PC-9 (cell line): ENCODE results near the gene GZMB. TPM values are rescaled to one million over a fixed set of nuclear protein-coding genes. Genes with fewer than 3 reads are reported as not detected.

ENCODE experiments used
- BruUV-seq: library from RNA; stranded (reverse); fragments of 400-500 nt; replicated peaks from 2 replicates; lab custom pipeline; 2021; lab: Mats Ljungman, UMichigan
- CTCF ChIA-PET: fragments of 300-600 bp; sonication (Branson Sonifier 250); formaldehyde crosslinking; loops from one replicate; lab custom pipeline; 2022; ENCODE audit warnings: antibody characterized with exemption; lab: Charles Lee
- POLR2A ChIA-PET: fragments of 300-600 bp; sonication (Branson Sonifier 250); formaldehyde crosslinking; loops from one replicate; lab custom pipeline; 2022; ENCODE audit warnings: antibody characterized with exemption; ENCODE audit not compliant: unreplicated experiment; lab: Charles Lee
- DNase-seq, 2 experiments: peaks; one replicate each; pipeline versions ENCODE4 v3.0.0 to v3.0.0-alpha.2; 2015 to 2022; ENCODE audit warnings: mixed read lengths in 1 of 2
- H2AFZ ChIP-seq: fragments of 200-600 bp; sonication (generic); 2 replicates; pipeline ENCODE4 v1.8.1; 2017; ENCODE audit warnings: antibody characterized with exemption
- H3F3A ChIP-seq: fragments of 200-600 bp; sonication (generic); 2 replicates; pipeline ENCODE4 v1.8.1; 2017; ENCODE audit warnings: antibody characterized with exemption, mild to moderate bottlenecking, low read depth; ENCODE audit not compliant: insufficient read depth
- H3K27ac ChIP-seq: fragments of 200-600 bp; sonication (generic); 2 replicates; pipeline ENCODE4 v1.6.1; 2016; ENCODE audit warnings: mixed run types
- H3K27me3 ChIP-seq: fragments of 200-600 bp; sonication (generic); 2 replicates; pipeline ENCODE4 v1.6.1; 2016; ENCODE audit warnings: low read depth, mixed run types; ENCODE audit not compliant: insufficient read depth
- H3K36me3 ChIP-seq: fragments of 200-600 bp; sonication (generic); 2 replicates; pipeline ENCODE4 v1.6.1; 2016; ENCODE audit warnings: low read depth, mixed run types
- H3K4me1 ChIP-seq: fragments of 200-600 bp; sonication (generic); replicated peaks from 2 replicates; pipeline ENCODE4 v1.6.1; 2016; ENCODE audit warnings: mixed run types; ENCODE audit not compliant: insufficient read depth
- H3K4me2 ChIP-seq: fragments of 200-600 bp; sonication (generic); 2 replicates; pipeline ENCODE4 v1.6.1; 2017; ENCODE audit warnings: mixed run types
- H3K4me3 ChIP-seq: fragments of 200-600 bp; sonication (generic); 2 replicates; pipeline ENCODE4 v1.6.1; 2016; ENCODE audit warnings: mixed run types
- H3K79me2 ChIP-seq: fragments of 200-600 bp; sonication (generic); 2 replicates; pipeline ENCODE4 v1.6.1; 2017; ENCODE audit warnings: low read depth, mixed run types
- H3K9me2 ChIP-seq: fragments of 200-600 bp; sonication (generic); 2 replicates; pipeline ENCODE4 v1.8.1; 2017; ENCODE audit warnings: mild to moderate bottlenecking; ENCODE audit not compliant: insufficient read depth
- H3K9me3 ChIP-seq: fragments of 200-600 bp; sonication (generic); 2 replicates; pipeline ENCODE4 v1.8.1; 2016; ENCODE audit warnings: low read depth; ENCODE audit not compliant: insufficient read depth
- H4K20me1 ChIP-seq: fragments of 200-600 bp; sonication (generic); 2 replicates; pipeline ENCODE4 v1.8.1; 2017; ENCODE audit not compliant: insufficient read depth
- CTCF ChIP-seq: fragments of 200-600 bp; sonication (generic); conservative IDR thresholded peaks from 2 replicates; pipeline ENCODE4 v1.6.1; 2017; ENCODE audit warnings: mixed run types, antibody characterized with exemption, mild to moderate bottlenecking, moderate library complexity
- EZH2 ChIP-seq: fragments of 200-600 bp; sonication (generic); IDR thresholded peaks from 2 replicates; pipeline ENCODE4 v1.8.0; 2017; ENCODE audit warnings: antibody characterized with exemption, low read depth
- intact Hi-C: fragments of 100-400 bp; cut with micrococcal nuclease; formaldehyde crosslinking; loops from one replicate; pipeline ENCODE4 v1.10.0; 2022; ENCODE audit not compliant: unreplicated experiment
- total RNA-seq: library from RNA; stranded (reverse); gene quantifications from 2 replicates; pipeline ENCODE4 v1.2.3, GENCODE V29; 2021

Gene GZMB
- total RNA-seq, 1 experiment from 2014 or later, result not detected

- Histone ChIP-seq H3K27ac (no peak overlapping the region), H3K79me2 (no peaks in the 10 kb centered on the region), H3K4me2 (no peak overlapping the region), H3K9me3 (no peaks in the 10 kb centered on the region), H3K36me3 (no peaks in the 10 kb centered on the region), H3K27me3 (no peaks in the 10 kb centered on the region), H4K20me1 (no peaks in the 10 kb centered on the region), H3K9me2 (no peaks in the 10 kb centered on the region), H3K4me1 (no peaks in the 10 kb centered on the region), H2AFZ (no peak overlapping the region), H3F3A (no peaks in the 10 kb centered on the region), H3K4me3 (no peak overlapping the region)
- ChIA-PET POLR2A (no interaction called here), CTCF (no interaction called here)
- no peak for DNase-seq
- no TSS peak for BruUV-seq
- intact Hi-C loops, result no loop called here
- no peak for TF ChIP-seq CTCF
- TF ChIP-seq EZH2, result no peak
Measured at GRCh38 chr14:24639905-24640304, 5.9 kb upstream of the GZMB start.

GRCh38 chr14:24639270-24639669 is 5.3 kb upstream of the GZMB start:
- no peak overlapping the region for H3K4me2 ChIP-seq
- no peak overlapping the region for H3K4me3 ChIP-seq
- H3K9me2 ChIP-seq, result no peaks in the 10 kb centered on the region
- no peaks in the 10 kb centered on the region for H4K20me1 ChIP-seq
- intact Hi-C loops, result no loop called here
- POLR2A ChIA-PET, result no interaction called here
- H3F3A ChIP-seq, result no peaks in the 10 kb centered on the region
- no peak for DNase-seq
- no peak overlapping the region for H3K27ac ChIP-seq
- H2AFZ ChIP-seq, result no peak overlapping the region
- no peaks in the 10 kb centered on the region for H3K36me3 ChIP-seq
- CTCF ChIA-PET, result no interaction called here
- H3K4me1 ChIP-seq, result no peaks in the 10 kb centered on the region
- H3K9me3 ChIP-seq, result no peaks in the 10 kb centered on the region
- BruUV-seq, result no TSS peak
- no peak for TF ChIP-seq EZH2
- TF ChIP-seq CTCF, result no peak
- H3K27me3 ChIP-seq, result no peaks in the 10 kb centered on the region
- H3K79me2 ChIP-seq, result no peaks in the 10 kb centered on the region

GRCh38 chr14:24633353-24633752 is 637 bp downstream of the GZMB start:
- no peak overlapping the region for H2AFZ ChIP-seq
- BruUV-seq, result no TSS peak
- ChIA-PET POLR2A (no interaction called here), CTCF (no interaction called here)
- H3K27ac ChIP-seq, result no peak overlapping the region
- intact Hi-C loops, result no loop called here
- H3K9me3 ChIP-seq, result no peaks in the 10 kb centered on the region
- H3K4me1 ChIP-seq, result no peaks in the 10 kb centered on the region
- no peaks in the 10 kb centered on the region for H3F3A ChIP-seq
- H3K4me2 ChIP-seq, result no peak overlapping the region
- H3K27me3 ChIP-seq, result no peaks in the 10 kb centered on the region
- H3K4me3 ChIP-seq, result no peak overlapping the region
- H4K20me1 ChIP-seq, result no peaks in the 10 kb centered on the region
- no peaks in the 10 kb centered on the region for H3K9me2 ChIP-seq
- H3K36me3 ChIP-seq, result no peaks in the 10 kb centered on the region
- no peak for TF ChIP-seq EZH2
- TF ChIP-seq CTCF, result no peak
- no peaks in the 10 kb centered on the region for H3K79me2 ChIP-seq
- DNase-seq, result no peak
